Loucy (cell line): ENCODE results near the gene PFKFB4.

Experiments used
- H2AFZ ChIP-seq: fragments of 200-600 bp; sonication (generic); 2 replicates; pipeline ENCODE4 v1.6.0; 2016; ENCODE audit warnings: antibody characterized with exemption, mild to moderate bottlenecking, low read length, moderate library complexity
- H3F3A ChIP-seq: fragments of 200-600 bp; 2 replicates; pipeline ENCODE4 v1.6.0; 2016; ENCODE audit warnings: antibody characterized with exemption, low read depth, mild to moderate bottlenecking
- H3K27me3 ChIP-seq: fragments of 200-600 bp; sonication (generic); 2 replicates; pipeline ENCODE4 v1.6.1; 2014; ENCODE audit warnings: low read length, mild to moderate bottlenecking; ENCODE audit not compliant: insufficient read depth, poor library complexity, severe bottlenecking
- H3K36me3 ChIP-seq: fragments of 200-600 bp; sonication (generic); 2 replicates; pipeline ENCODE4 v1.6.1; 2016; ENCODE audit warnings: low read length; ENCODE audit not compliant: insufficient read depth
- H3K4me1 ChIP-seq: fragments of 200-600 bp; sonication (generic); 2 replicates; pipeline ENCODE4 v1.5.1; 2014; ENCODE audit warnings: low read length, mild to moderate bottlenecking; ENCODE audit not compliant: insufficient read depth, poor library complexity, severe bottlenecking
- H3K4me2 ChIP-seq: fragments of 200-600 bp; sonication (generic); 2 replicates; pipeline ENCODE4 v1.6.0; 2014; ENCODE audit warnings: antibody characterized with exemption, low read length, low read depth, mild to moderate bottlenecking; ENCODE audit not compliant: poor library complexity, severe bottlenecking
- H3K4me3 ChIP-seq: fragments of 200-600 bp; sonication (generic); 2 replicates; pipeline ENCODE4 v1.5.1; 2014; ENCODE audit warnings: low read length, mild to moderate bottlenecking, mixed read lengths; ENCODE audit not compliant: poor library complexity, severe bottlenecking
- H3K79me2 ChIP-seq: fragments of 200-600 bp; sonication (generic); 2 replicates; pipeline ENCODE4 v1.6.1; 2014; ENCODE audit warnings: low read length; ENCODE audit not compliant: insufficient read depth
- H3K9ac ChIP-seq: fragments of 200-600 bp; sonication (generic); 2 replicates; pipeline ENCODE4 v1.6.0; 2014; ENCODE audit warnings: mild to moderate bottlenecking, low read depth, low read length, moderate library complexity; ENCODE audit not compliant: poor library complexity, severe bottlenecking
- H3K9me2 ChIP-seq: fragments of 200-600 bp; sonication (generic); replicated peaks from 2 replicates; pipeline ENCODE4 v1.6.1; 2016; ENCODE audit warnings: low read depth, low read length, mixed read lengths
- H3K9me3 ChIP-seq: fragments of 200-600 bp; sonication (generic); 2 replicates; pipeline ENCODE4 v1.6.1; 2014; ENCODE audit warnings: mild to moderate bottlenecking, antibody characterized with exemption, low read length, low read depth; ENCODE audit not compliant: insufficient read depth
- H4K20me1 ChIP-seq: fragments of 200-600 bp; sonication (generic); 2 replicates; pipeline ENCODE4 v1.6.0; 2014; ENCODE audit warnings: antibody characterized with exemption, low read length, mild to moderate bottlenecking; ENCODE audit not compliant: insufficient read depth, poor library complexity, severe bottlenecking
- EZH2phosphoT487 ChIP-seq: fragments of 200-600 bp; IDR thresholded peaks from 2 replicates; pipeline ENCODE4 v1.6.1; 2018; ENCODE audit warnings: antibody characterized with exemption, mild to moderate bottlenecking, moderate library complexity, borderline replicate concordance
- TF ChIP-seq, protein P1 (sequence below): fragments of 200-600 bp; sonication (generic); conservative IDR thresholded peaks from 2 replicates; pipeline ENCODE4 v1.5.1; 2014; ENCODE audit warnings: mild to moderate bottlenecking, antibody characterized with exemption, low read length

Gene PFKFB4

GRCh38 chr3:48502121-48502520, 54.5 kb downstream of the PFKFB4 start:
- Histone ChIP-seq H3K36me3 (no peaks in the 10 kb centered on the region), H3K4me3 (no peak overlapping the region), H3K27me3 (no peaks in the 10 kb centered on the region), H3K79me2 (no peaks in the 10 kb centered on the region), H4K20me1 (no peaks in the 10 kb centered on the region), H3K4me2 (no peak overlapping the region), H3K9me2 (no peaks in the 10 kb centered on the region), H3K9ac (no peak overlapping the region), H3F3A (no peaks in the 10 kb centered on the region), H3K9me3 (no peaks in the 10 kb centered on the region), H3K4me1 (no peaks in the 10 kb centered on the region), H2AFZ (no peak overlapping the region)
- TF ChIP-seq EZH2phosphoT487: no peak

GRCh38 chr3:48501196-48501595, 55.4 kb downstream of the PFKFB4 start:
- no peaks in the 10 kb centered on the region for H3K79me2 ChIP-seq
- no peak overlapping the region for H3K4me2 ChIP-seq
- TF ChIP-seq EZH2phosphoT487: no peak
- TF ChIP-seq, protein P1, sequence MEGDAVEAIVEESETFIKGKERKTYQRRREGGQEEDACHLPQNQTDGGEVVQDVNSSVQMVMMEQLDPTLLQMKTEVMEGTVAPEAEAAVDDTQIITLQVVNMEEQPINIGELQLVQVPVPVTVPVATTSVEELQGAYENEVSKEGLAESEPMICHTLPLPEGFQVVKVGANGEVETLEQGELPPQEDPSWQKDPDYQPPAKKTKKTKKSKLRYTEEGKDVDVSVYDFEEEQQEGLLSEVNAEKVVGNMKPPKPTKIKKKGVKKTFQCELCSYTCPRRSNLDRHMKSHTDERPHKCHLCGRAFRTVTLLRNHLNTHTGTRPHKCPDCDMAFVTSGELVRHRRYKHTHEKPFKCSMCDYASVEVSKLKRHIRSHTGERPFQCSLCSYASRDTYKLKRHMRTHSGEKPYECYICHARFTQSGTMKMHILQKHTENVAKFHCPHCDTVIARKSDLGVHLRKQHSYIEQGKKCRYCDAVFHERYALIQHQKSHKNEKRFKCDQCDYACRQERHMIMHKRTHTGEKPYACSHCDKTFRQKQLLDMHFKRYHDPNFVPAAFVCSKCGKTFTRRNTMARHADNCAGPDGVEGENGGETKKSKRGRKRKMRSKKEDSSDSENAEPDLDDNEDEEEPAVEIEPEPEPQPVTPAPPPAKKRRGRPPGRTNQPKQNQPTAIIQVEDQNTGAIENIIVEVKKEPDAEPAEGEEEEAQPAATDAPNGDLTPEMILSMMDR: no peak
- H4K20me1 ChIP-seq: no peaks in the 10 kb centered on the region
- H3K4me1 ChIP-seq: no peaks in the 10 kb centered on the region
- no peaks in the 10 kb centered on the region for H3K9me3 ChIP-seq
- no peaks in the 10 kb centered on the region for H3K27me3 ChIP-seq
- no peak overlapping the region for H3K9ac ChIP-seq
- no peaks in the 10 kb centered on the region for H3K9me2 ChIP-seq
- no peaks in the 10 kb centered on the region for H3K36me3 ChIP-seq
- no peaks in the 10 kb centered on the region for H3F3A ChIP-seq
- H3K4me3 ChIP-seq: no peak overlapping the region
- H2AFZ ChIP-seq: no peak overlapping the region

DNA sequence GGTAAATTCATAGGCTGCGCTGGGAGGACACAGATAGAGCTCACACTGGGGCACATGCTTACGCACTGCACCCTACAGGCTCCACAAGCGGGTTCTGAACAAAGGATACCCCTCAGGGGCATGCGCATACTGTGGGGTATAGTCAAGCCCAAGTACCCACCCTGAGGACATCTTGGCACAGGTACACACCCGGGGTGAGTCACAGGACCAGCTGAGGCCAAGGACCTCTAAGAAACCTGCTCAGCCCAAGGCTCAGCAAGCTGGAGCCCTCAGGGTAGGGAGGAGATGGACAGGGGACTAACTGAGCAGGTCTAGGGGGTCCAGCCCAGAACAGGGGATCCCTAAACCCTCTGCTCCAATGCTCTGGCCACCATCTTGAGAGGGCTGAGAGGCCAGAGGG, 55.9 kb downstream of the PFKFB4 start:
- no peak for TF ChIP-seq EZH2phosphoT487
- TF ChIP-seq, protein P1: no peak
- Histone ChIP-seq H3K4me2 (no peak overlapping the region), H3K79me2 (no peaks in the 10 kb centered on the region)

GRCh38 chr3:48493203-48493501, 63.5 kb downstream of the PFKFB4 start:
- no peak overlapping the region for H3K9ac ChIP-seq
- no peaks in the 10 kb centered on the region for H3K27me3 ChIP-seq
- TF ChIP-seq, protein P1: no peak
- no peak for TF ChIP-seq EZH2phosphoT487
- H3K4me3 ChIP-seq: no peak overlapping the region
- no peak overlapping the region for H2AFZ ChIP-seq
- no peaks in the 10 kb centered on the region for H3K36me3 ChIP-seq
- no peaks in the 10 kb centered on the region for H3F3A ChIP-seq
- no peaks in the 10 kb centered on the region for H3K9me2 ChIP-seq
- H3K79me2 ChIP-seq: no peaks in the 10 kb centered on the region
- H3K9me3 ChIP-seq: no peaks in the 10 kb centered on the region
- no peaks in the 10 kb centered on the region for H4K20me1 ChIP-seq
- H3K4me1 ChIP-seq: no peaks in the 10 kb centered on the region
- H3K4me2 ChIP-seq: no peak overlapping the region

More for the DNA sequence above, 55.9 kb downstream of the PFKFB4 start:
- no peaks in the 10 kb centered on the region for H3K36me3 ChIP-seq
- no peak overlapping the region for H3K9ac ChIP-seq
- no peaks in the 10 kb centered on the region for H3K9me3 ChIP-seq
- no peaks in the 10 kb centered on the region for H3F3A ChIP-seq
- no peak overlapping the region for H3K4me3 ChIP-seq
- H3K27me3 ChIP-seq: no peaks in the 10 kb centered on the region
- H2AFZ ChIP-seq: no peak overlapping the region
- H3K9me2 ChIP-seq: no peaks in the 10 kb centered on the region
- H4K20me1 ChIP-seq: no peaks in the 10 kb centered on the region
- H3K4me1 ChIP-seq: no peaks in the 10 kb centered on the region
